ENCODE data around the gene GADD45B.
A peak's percentile ranks its signal among the peaks of the same experiment; 100 is the strongest.
"Not testable (repeated sequence)": the region's sequence is repeated elsewhere in the genome, so short reads cannot be mapped to it uniquely, and the experiment has no call there.

GADD45B gene

DNA sequence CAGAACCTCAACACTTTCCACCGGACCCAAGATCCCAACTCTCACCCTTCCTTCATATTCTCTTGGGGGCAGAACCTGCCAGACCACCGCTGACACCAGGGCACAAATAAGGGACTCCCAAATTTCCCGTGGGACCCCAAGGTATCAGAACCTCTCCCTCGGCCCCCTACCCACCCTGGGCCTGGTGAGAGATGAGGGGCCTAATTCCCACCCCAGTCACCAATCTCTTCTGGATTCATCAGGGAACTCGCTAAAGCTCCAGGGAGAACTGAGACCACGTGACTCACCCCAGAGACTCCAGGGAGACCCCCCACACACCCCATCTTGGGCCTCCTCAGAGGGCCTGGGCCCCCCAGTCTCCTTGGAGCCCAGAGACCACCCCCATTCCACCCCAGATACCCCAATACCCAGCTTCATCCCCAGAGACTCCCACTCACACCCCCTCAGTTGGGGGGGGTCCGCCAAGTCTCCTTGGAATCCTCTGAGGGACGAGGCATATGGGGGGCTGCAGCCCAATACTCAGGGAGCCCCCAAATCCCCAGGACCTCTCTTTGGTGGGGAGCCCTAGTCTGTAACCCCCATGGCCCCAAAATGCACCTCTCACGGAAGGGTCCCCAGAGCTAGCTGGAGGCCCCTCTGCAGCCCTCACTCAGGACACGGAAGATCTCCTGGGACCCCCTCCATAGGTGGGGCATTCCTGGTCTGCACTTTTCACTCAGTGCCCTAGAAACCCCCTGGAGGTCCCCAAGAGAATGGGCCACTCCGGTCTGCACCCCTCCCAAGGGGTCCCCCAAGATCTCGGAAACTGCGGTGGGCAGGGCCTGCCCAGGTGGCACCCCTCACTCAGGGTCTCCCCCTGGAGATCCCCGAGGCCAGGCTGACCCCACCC, 20.7 kb upstream of the GADD45B start:
- Mint-ChIP-seq H3K4me3 (peak overlapping the region; percentile 83), H3K9me3 (no peaks in the 10 kb centered on the region), H3K36me3 (no peaks in the 10 kb centered on the region), H3K27ac (peak overlapping the region; percentile 70), H3K4me1 (peaks cover 19% of the 10 kb centered on the region), H3K27me3 (peaks cover 2% of the 10 kb centered on the region)
- ATAC-seq (ENCODE audit: low read depth) (no peak), DNase-seq (ENCODE audit: low spot score in 2 of 2) (no peak)

DNA sequence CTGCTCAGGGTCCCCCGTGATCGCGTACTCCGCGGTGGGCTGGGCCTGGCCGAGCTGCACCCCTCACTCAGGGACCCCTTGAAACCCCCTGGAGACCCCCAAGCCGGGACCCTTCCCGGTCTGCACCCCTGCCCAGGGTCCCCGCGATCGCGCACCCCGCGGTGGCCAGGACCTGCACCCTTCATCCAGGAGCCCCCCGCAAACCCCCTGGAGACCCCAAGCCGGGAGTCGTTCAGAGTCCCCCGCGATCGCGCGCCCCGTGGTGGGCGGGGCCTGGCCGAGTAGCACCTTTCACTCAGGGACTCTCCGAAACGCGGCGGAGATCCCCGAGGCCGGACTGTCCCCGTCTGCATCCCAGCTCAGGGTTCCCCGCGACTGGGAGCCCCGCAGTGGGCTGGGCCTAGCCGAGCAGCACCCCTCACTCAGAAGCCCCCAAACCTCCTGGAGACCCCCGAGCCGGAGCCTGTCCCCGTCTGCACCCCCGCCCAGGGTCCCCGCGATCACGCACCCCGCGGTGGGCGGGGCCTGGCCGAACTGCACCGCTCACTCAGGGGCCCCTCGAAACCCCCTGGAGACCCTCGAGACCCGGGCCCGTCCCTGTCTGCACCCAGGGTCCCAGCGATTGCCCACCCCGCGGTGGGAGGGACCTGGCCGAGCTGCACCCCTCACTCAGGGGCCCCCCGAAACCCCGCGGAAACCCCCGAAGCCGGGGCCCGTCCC, 19.9 kb upstream of the GADD45B start:
- Mint-ChIP-seq H3K36me3 (no peaks in the 10 kb centered on the region), H3K27me3 (peaks cover 3% of the 10 kb centered on the region), H3K4me1 (peaks cover 19% of the 10 kb centered on the region), H3K4me3 (peak overlapping the region; percentile 83), H3K9me3 (no peaks in the 10 kb centered on the region), H3K27ac (peak overlapping the region; percentile 70)
- peak in 1 of 2 donors; percentile 63 for DNase-seq (ENCODE audit: low spot score in 2 of 2)
- ATAC-seq (ENCODE audit: low read depth): peak; percentile 65

DNA sequence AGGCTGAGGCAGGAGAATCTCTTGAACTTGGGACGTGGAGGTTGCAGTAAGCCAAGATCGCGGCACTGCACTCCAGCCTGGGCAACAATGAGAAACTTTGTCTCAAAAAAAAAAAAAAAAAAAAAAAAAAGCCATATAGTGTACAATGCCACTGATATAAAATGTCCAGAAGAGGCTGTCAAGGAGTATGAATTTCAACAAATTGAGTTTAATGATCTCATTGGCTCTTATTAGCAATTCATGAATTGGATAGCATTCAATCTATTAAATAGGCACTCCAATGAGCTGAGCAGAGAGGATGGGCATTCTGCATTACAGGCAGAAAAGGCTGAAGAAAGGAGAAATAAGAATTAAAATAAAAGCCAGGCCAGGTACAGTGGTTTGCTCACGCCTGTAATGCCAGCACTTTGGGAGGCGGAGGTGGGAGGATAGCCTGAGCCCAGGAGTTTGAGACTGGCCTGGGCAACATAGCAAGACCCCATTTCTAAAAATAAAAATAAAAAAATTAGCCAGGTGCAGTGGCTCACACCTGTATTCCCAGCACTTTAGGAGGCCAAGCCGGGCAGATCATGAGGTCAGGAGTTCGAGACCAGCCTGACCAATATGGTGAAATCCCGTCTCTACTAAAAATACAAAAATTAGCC, 18.4 kb upstream of the GADD45B start:
- ATAC-seq (ENCODE audit: low read depth) (no peak), DNase-seq (ENCODE audit: low spot score in 2 of 2) (no peak)
- Mint-ChIP-seq H3K4me1 (peaks cover 19% of the 10 kb centered on the region), H3K9me3 (no peaks in the 10 kb centered on the region), H3K27ac (peak overlapping the region; percentile 70), H3K4me3 (peak overlapping the region; percentile 70), H3K27me3 (peaks cover 5% of the 10 kb centered on the region), H3K36me3 (no peaks in the 10 kb centered on the region)

DNA sequence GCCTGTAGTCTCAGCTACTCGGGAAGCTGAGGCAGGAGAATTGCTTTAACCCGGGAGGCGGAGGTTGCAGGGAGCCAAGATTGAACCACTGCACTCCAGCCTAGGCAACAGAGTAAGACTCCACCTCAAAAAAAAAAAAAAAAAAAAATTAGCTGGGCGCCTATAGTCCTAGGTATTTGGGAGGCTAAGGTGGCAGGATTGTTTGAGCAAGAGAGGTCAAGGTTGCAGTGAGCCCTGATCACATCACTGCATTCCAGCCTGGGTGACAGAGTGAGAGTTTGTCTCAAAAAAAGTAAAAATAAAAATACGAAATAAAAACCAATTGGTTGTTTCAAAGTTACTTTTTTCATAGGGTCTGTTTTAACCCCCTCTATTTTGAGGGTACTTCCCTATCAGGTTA, 17.9 kb upstream of the GADD45B start:
- no peak overlapping the region for H3K27ac Mint-ChIP-seq
- no peak for DNase-seq (ENCODE audit: low spot score in 2 of 2)
- peaks cover 5% of the 10 kb centered on the region for H3K27me3 Mint-ChIP-seq
- peaks cover 17% of the 10 kb centered on the region for H3K4me1 Mint-ChIP-seq
- no peak for ATAC-seq (ENCODE audit: low read depth)
- H3K9me3 Mint-ChIP-seq: no peaks in the 10 kb centered on the region
- H3K36me3 Mint-ChIP-seq: no peaks in the 10 kb centered on the region
- no peak overlapping the region for H3K4me3 Mint-ChIP-seq

DNA sequence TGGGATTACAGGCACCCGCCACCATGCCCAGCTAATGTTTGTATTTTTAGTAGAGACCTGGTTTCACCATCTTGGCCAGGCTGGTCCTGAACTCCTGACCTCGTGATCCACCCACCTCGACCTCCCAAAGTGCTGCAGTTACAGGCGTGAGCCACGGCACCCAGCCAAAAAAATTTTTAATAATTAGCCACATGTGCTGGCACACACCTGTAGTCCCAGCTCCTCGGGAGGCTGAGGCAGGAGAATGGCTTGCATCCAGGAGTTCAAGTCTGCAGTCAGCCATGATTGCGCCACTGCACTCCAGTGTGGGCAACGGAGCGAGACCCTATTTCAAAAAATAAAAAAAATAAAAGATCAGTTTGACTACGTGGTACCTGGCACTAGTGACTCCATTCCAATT, 17.2 kb upstream of the GADD45B start:
- not testable (repeated sequence) for H3K4me3 Mint-ChIP-seq; H3K36me3 Mint-ChIP-seq; H3K9me3 Mint-ChIP-seq; H3K27me3 Mint-ChIP-seq; ATAC-seq (ENCODE audit: low read depth); H3K27ac Mint-ChIP-seq; DNase-seq (ENCODE audit: low spot score in 2 of 2)
- H3K4me1 Mint-ChIP-seq: peaks cover 16% of the 10 kb centered on the region

DNA sequence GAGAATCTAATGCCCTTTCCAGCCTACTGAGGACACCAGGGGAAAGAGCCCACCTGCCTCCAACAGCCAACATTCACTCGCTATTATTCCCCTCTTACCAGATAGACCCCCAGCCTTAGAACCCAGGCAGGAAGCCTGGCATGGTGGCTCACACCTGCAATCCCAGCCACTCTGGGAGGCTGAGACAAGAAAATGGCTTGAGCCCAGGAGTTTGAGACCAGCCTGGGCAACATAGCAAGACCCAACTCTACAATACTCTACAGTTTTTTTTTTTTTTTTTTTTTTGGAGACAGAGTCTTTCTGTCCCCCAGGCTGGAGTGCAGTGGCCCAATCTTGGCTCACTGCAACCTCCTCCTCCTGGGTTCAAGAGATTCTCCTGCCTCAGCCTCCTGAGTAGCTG, 15.7 kb upstream of the GADD45B start:
- no peaks in the 10 kb centered on the region for H3K9me3 Mint-ChIP-seq
- no peaks in the 10 kb centered on the region for H3K36me3 Mint-ChIP-seq
- ATAC-seq (ENCODE audit: low read depth) (no peak), DNase-seq (ENCODE audit: low spot score in 2 of 2) (no peak)
- H3K4me3 Mint-ChIP-seq: no peak overlapping the region
- peaks cover 10% of the 10 kb centered on the region for H3K4me1 Mint-ChIP-seq
- H3K27ac Mint-ChIP-seq: no peak overlapping the region
- H3K27me3 Mint-ChIP-seq: peaks cover 5% of the 10 kb centered on the region

DNA sequence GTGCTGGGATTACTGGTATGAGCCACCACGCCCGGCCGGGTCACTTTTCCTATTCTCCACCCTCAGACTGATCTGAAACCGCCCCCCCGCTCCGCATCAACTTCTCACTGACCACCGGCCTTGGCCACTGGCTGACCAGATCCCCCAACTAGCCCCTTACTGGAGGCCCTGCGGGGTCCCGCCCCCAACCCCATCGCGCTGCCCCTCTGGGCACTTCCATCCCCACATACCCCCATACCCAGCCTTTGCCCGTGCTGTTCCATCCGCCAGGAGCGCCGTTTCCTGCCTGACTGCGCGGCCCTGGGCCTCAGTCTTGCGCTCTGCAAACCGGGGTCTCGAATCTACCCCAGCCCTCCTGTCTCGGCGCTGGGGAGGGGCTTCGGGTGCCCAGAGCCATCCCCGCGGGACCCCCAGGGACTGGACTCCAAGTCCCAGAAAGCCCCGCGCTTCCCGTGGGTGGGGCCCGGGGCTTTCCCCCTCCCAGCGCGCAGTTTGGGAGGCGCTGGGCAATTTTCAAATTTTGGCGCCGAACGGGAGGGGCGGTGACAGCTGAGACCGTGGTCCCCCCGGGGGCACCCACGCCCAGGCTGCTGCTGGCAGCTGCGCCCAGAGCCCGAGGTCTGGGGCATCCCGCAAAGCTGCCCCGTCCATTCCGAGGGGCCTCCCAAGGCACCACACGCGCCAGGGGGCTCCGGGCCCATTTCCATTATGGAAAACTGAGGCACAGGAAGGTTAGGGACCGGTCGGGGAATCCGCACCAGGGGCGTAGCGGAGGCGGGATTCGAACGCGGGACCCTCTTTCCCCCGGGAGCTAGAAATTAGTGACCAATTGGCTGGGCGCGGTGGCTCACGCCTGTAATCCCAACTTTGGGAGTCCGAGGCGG, 13.9 kb upstream of the GADD45B start:
- peak; percentile 30 to 45 for DNase-seq (ENCODE audit: low spot score in 2 of 2)
- peaks cover 7% of the 10 kb centered on the region for H3K4me1 Mint-ChIP-seq

DNA sequence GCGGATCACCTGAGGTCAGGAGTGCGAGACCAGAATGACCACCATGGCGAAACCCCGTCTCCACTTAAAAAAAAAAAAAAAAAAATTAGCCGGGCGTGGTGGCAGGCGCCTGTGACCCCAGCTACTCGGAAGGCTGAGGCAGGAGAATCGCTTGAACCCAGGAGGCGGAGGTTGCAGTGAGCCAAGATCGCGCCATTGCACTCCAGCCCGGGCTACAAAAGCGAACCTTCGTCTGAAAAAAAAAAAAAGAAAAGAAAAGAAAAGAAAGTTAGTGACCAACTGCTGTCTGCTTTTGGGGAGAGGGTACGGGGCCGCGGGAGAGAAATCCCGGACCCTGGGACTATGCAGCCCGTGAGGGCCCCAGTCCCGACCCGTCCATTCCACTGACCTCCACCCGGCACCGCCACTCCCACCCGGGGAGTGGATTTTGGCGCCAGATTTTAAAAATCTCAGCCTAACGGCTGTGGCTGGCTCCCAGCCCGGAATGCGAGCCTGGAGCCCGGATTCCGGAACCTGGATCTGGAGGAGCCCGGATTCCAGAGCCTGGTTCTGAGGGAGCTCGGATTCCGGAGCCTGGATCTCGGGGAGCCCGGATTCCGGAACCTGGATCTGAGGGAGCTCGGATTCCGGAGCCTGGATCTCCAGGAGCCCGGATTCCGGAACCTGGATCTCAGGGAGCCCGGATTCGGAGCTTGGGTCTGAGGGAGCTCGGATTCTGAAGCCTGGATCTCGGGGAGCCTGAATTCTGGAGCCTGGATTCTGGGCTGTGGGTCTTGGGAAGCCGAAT, 13.1 kb upstream of the GADD45B start:
- Mint-ChIP-seq H3K9me3 (no peaks in the 10 kb centered on the region), H3K27me3 (peaks cover 5% of the 10 kb centered on the region), H3K36me3 (no peaks in the 10 kb centered on the region), H3K4me1 (peaks cover 3% of the 10 kb centered on the region), H3K4me3 (no peak overlapping the region), H3K27ac (no peak overlapping the region)
- DNase-seq (ENCODE audit: low spot score in 2 of 2): no peak
- no peak for ATAC-seq (ENCODE audit: low read depth)

More for the DNA sequence above, 13.9 kb upstream of the GADD45B start:
- Mint-ChIP-seq H3K4me3 (peak overlapping the region; percentile 77), H3K27ac (peak overlapping the region; percentile 24), H3K36me3 (no peaks in the 10 kb centered on the region), H3K27me3 (peaks cover 5% of the 10 kb centered on the region), H3K9me3 (no peaks in the 10 kb centered on the region)
- peak; percentile 82 for ATAC-seq (ENCODE audit: low read depth)

DNA sequence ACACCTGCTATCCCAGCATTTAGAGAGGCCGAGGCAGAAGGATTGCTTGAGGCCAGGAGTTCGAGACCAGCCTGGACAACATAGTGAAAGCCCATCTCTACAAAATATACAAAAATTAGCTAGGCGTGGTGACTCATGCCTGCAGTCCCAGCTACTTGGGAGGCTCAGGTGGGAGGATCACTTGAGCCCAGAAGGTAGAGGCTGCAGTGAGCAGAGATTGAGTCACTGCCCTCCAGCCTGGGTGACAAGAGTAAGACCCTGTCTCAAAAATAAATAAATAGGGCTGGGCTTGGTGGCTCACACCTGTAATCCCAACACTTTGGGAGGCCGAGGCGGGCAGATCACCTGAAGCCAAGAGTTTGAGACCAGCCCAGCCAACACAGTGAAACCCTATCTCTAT, 12.2 kb upstream of the GADD45B start:
- not testable (repeated sequence) for ATAC-seq (ENCODE audit: low read depth); H3K27me3 Mint-ChIP-seq; H3K4me3 Mint-ChIP-seq; H3K36me3 Mint-ChIP-seq; H3K9me3 Mint-ChIP-seq; H3K4me1 Mint-ChIP-seq; DNase-seq (ENCODE audit: low spot score in 2 of 2); H3K27ac Mint-ChIP-seq

DNA sequence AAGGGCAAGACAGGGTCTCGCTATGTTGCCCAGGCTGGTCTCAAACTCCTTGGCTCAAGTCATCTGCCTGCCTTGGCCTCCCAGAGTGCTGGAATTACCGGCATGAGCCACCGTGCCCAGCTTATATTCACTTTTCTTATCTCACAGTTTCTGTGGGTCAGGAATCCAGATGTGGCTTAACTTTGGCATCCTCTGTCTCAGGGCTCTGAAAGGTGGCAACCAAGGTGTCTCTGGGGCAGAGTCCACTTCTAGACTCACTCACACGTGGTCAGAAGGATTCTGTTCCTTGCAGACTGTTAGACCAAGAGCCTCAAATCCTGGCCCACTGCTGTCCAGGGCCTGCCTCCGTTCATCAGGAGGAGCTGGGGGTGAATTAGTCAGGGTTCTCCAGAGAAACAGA, 11.5 kb upstream of the GADD45B start:
- no peaks in the 10 kb centered on the region for H3K36me3 Mint-ChIP-seq
- H3K9me3 Mint-ChIP-seq: no peaks in the 10 kb centered on the region
- no peak for DNase-seq (ENCODE audit: low spot score in 2 of 2)
- H3K4me1 Mint-ChIP-seq: peaks cover 4% of the 10 kb centered on the region
- no peak overlapping the region for H3K27ac Mint-ChIP-seq
- peaks cover 5% of the 10 kb centered on the region for H3K27me3 Mint-ChIP-seq
- H3K4me3 Mint-ChIP-seq: no peak overlapping the region
- no peak for ATAC-seq (ENCODE audit: low read depth)

DNA sequence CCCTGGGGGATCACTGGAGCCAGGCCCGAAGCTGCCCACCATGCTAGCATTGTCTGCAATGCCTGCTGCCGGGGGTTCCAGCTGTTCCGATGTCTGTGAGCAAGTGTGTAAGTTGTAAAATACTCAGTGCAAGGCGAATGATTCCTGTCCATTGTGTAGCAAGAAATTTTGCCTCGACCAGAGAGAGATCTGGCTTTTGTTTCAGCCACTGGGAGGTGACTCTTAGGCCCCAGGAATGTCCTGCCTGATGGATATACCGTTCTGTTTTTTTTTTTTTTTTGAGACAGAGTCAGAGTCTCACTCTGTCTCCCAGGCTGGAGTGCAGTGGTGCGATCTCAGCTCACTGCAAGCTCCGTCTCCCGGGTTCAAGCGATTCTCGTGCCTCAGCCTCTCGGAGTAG, 7.3 kb upstream of the GADD45B start:
- DNase-seq (ENCODE audit: low spot score in 2 of 2) (no peak), ATAC-seq (ENCODE audit: low read depth) (no peak)
- Mint-ChIP-seq H3K27ac (no peak overlapping the region), H3K4me3 (no peak overlapping the region), H3K9me3 (no peaks in the 10 kb centered on the region), H3K36me3 (no peaks in the 10 kb centered on the region), H3K4me1 (peaks cover 4% of the 10 kb centered on the region), H3K27me3 (no peaks in the 10 kb centered on the region)

DNA sequence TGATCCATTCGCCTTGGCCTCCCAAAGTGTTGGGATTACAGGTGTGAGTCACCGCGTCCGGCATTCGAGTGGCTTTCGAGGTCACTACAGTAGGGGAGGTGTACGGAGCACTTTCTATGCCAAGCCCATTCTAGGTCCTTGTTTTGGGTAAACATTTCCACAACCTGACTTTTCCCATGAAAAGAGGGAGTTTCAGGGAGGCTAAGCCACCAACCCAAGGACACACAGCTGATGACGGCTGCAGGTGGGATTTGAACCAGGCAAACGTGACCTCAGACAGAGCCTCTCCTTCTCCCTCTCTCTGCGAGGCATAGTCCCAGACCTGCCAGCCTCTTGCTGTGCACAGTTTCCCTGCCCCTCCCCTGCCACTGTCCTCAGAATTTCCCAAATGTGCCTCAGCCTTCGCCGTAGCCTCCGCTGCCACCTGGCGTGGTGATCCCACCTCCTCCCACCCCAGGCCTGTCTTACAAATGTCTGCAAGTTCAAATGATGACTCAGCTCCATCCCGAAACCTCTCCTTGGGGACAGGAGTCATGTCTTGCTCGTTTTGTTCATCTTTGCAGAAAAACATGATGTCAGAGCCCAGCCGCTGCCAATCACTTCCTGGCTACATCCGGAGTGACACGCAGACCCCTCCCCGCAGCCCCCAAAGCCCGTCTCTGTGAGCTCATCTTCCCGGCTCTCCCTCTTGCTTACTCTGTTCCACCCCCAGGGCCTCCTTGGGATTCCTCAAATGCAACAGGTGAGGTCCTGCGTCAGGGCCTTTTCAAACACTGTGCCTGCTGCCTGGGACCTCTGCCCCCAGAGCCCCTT, 6.6 kb upstream of the GADD45B start:
- Mint-ChIP-seq H3K27ac (no peak overlapping the region), H3K9me3 (no peaks in the 10 kb centered on the region), H3K36me3 (no peaks in the 10 kb centered on the region), H3K4me1 (peaks cover 4% of the 10 kb centered on the region), H3K4me3 (no peak overlapping the region), H3K27me3 (no peaks in the 10 kb centered on the region)
- DNase-seq (ENCODE audit: low spot score in 2 of 2) (no peak), ATAC-seq (ENCODE audit: low read depth) (no peak)
